ENCODE measurements around the gene PRSS56.
A peak's percentile ranks its signal among the peaks of the same experiment; 100 is the strongest.

Gene PRSS56

GRCh38 chr2:232537079-232537478 lies 16.9 kb downstream of the PRSS56 start:
- H3K4me3 ChIP-seq (replicated peaks; ENCODE audit: low read depth, low read length), result no peak overlapping the region
- DNase-seq (ENCODE audit: extremely low read depth, low read depth), result no peak
- TF ChIP-seq CTCF (IDR thresholded peaks at IDR 0.05; ENCODE audit: low read depth, low read length, missing control alignments), result peak; percentile 46

GRCh38 chr2:232537499-232537898 lies 17.3 kb downstream of the PRSS56 start:
- no peak for DNase-seq (ENCODE audit: extremely low read depth, low read depth)
- no peak for TF ChIP-seq CTCF (IDR thresholded peaks at IDR 0.05; ENCODE audit: low read depth, low read length, missing control alignments)
- H3K4me3 ChIP-seq (replicated peaks; ENCODE audit: low read depth, low read length), result no peak overlapping the region

GRCh38 chr2:232538671-232539070 lies 18.5 kb downstream of the PRSS56 start:
- no peak overlapping the region for H3K4me3 ChIP-seq (replicated peaks; ENCODE audit: low read depth, low read length)
- no peak for TF ChIP-seq CTCF (IDR thresholded peaks at IDR 0.05; ENCODE audit: low read depth, low read length, missing control alignments)
- DNase-seq (ENCODE audit: extremely low read depth, low read depth), result no peak

- no peak for TF ChIP-seq CTCF (IDR thresholded peaks at IDR 0.05; ENCODE audit: low read depth, low read length, missing control alignments)
- H3K4me3 ChIP-seq (replicated peaks; ENCODE audit: low read depth, low read length), result no peak within 1 kb of the TSS
- DNase-seq (ENCODE audit: extremely low read depth, low read depth), result no peak
Measured at GRCh38 chr2:232539298-232540231, 19.4 kb downstream of the PRSS56 start, which contains the start of gene CHRNG. Gene CHRNG, plus strand, starts transcription at chr2:232539692. Its CDS starts 56 bp downstream, at chr2:232539748.

- no peak for TF ChIP-seq CTCF (IDR thresholded peaks at IDR 0.05; ENCODE audit: low read depth, low read length, missing control alignments)
- no peak for DNase-seq (ENCODE audit: extremely low read depth, low read depth)
- no peak overlapping the region for H3K4me3 ChIP-seq (replicated peaks; ENCODE audit: low read depth, low read length)
Measured at GRCh38 chr2:232540441-232541041, 20.4 kb downstream of the PRSS56 start.

GRCh38 chr2:232541195-232541960 lies 21.2 kb downstream of the PRSS56 start:
- H3K4me3 ChIP-seq (replicated peaks; ENCODE audit: low read depth, low read length), result no peak overlapping the region
- TF ChIP-seq CTCF (IDR thresholded peaks at IDR 0.05; ENCODE audit: low read depth, low read length, missing control alignments), result no peak
- no peak for DNase-seq (ENCODE audit: extremely low read depth, low read depth)

All from HFF-Myc (cell line).